Kidney (tissue), 14 donors: ENCODE measurements around the gene GOLGA2. TPM values are rescaled to one million over a fixed set of nuclear protein-coding genes. Genes with fewer than 3 reads are reported as not detected.
A peak's percentile ranks its signal among the peaks of the same experiment; 100 is the strongest.

Source experiments
- DNase-seq, 5 donors: peaks; one replicate each; pipeline ENCODE4 v3.0.0-alpha.2; 2013 to 2020
- FAIRE-seq: peaks from 2 replicates; lab custom pipeline; 2012; peaks lifted over from hg19 to GRCh38; lab: Jason Lieb, UNC
- H3K27ac ChIP-seq, 2 donors: one replicate each; pipeline ENCODE4 v1.7.0; 2013; ENCODE audit warnings: low read depth in 2 of 2, low read length in 2 of 2, inconsistent platforms in 1 of 2
- H3K27me3 ChIP-seq: one replicate; pipeline ENCODE4 v1.7.1; 2013; ENCODE audit warnings: low read length, inconsistent platforms; ENCODE audit not compliant: control insufficient read depth, insufficient read depth
- H3K36me3 ChIP-seq, 3 donors: one replicate each; pipeline versions ENCODE4 v1.7.0 to v1.7.1; 2013; ENCODE audit warnings: low read length in 3 of 3, control low read depth in 1 of 3, inconsistent platforms in 1 of 3; ENCODE audit not compliant: insufficient read depth in 3 of 3, control insufficient read depth in 2 of 3
- H3K4me1 ChIP-seq, 3 donors: one replicate each; pipeline versions ENCODE4 v1.7.0 to v1.7.1; 2013; ENCODE audit warnings: low read length in 3 of 3, inconsistent platforms in 1 of 3, low read depth in 1 of 3; ENCODE audit not compliant: control insufficient read depth in 2 of 3, insufficient read depth in 2 of 3
- H3K4me3 ChIP-seq, 3 donors: one replicate each; pipeline versions ENCODE4 v1.7.0 to v1.8.1; 2013; ENCODE audit warnings: low read length in 3 of 3, control low read depth in 1 of 3, inconsistent platforms in 1 of 3
- H3K9ac ChIP-seq, 3 donors: one replicate each; pipeline versions ENCODE4 v1.7.0 to v1.7.1; 2013; ENCODE audit warnings: low read length in 3 of 3, control low read depth in 1 of 3, inconsistent platforms in 1 of 3
- H3K9me3 ChIP-seq, 3 donors: one replicate each; pipeline versions ENCODE4 v1.7.0 to v1.7.1; 2013; ENCODE audit warnings: low read length in 3 of 3, control low read depth in 1 of 3, inconsistent platforms in 1 of 3; ENCODE audit not compliant: control insufficient read depth in 2 of 3, insufficient read depth in 1 of 3
- CTCF ChIP-seq: IDR thresholded peaks from 3 replicates; pipeline ENCODE4 v1.5.1; 2012; ENCODE audit warnings: mild to moderate bottlenecking, moderate library complexity, borderline replicate concordance; ENCODE audit not compliant: insufficient read depth; ENCODE audit errors: extremely low read depth
- intact Hi-C: fragments of 100-400 bp; cut with DNase I; formaldehyde crosslinking; loops from one replicate; pipeline ENCODE4 v1.11.1; 2022
- polyA plus RNA-seq: library from polyadenylated mRNA; stranded (reverse); fragments of 350-450 nt; fragmentation: Illumina TruSeq; extraction: RNeasy Lipid Tissue Mini Kit (QIAGEN cat#74804); gene quantifications from one replicate; pipeline ENCODE4 v1.2.3, GENCODE V29; 2014; ENCODE audit warnings: low read depth, low replicate concordance; ENCODE audit not compliant: insufficient read depth
- total RNA-seq: library from RNA; stranded (reverse); fragmentation: NEBNext Ultra II Directional; extraction: Animal tissue kit (Norgen Biotek cat#: 25700); gene quantifications from one replicate; pipeline ENCODE4 v1.2.1, GENCODE V29; 2021
- donor health status: control.
- donor health status: control.
- donor health status: control.
- donor health status: control.
- donor health status: control.
- donor health status: DM: yes; HTN: yes; CAD: no.
- donor health status: Normal renal cell carcinoma (clear cell type).

Gene GOLGA2
- total and polyA plus RNA-seq, 2 donors from 2014 or later = 42.9 to 79.7 TPM

- Histone ChIP-seq H3K4me3 (peak overlapping the region in 1 of 3 donors; percentile 73), H3K27ac (no peak overlapping the region), H3K27me3 (no peaks in the 10 kb centered on the region), H3K4me1 (peaks cover 0 to 6% (median 4%) of the 10 kb centered on the region in 3 donors), H3K36me3 (no peaks in the 10 kb centered on the region), H3K9me3 (no peaks in the 10 kb centered on the region), H3K9ac (peak overlapping the region in 1 of 3 donors; percentile 49)
- DNase-seq = peak in 3 of 5 donors; percentile 33 to 78 (median 74)
- intact Hi-C loops = no loop called here
- no peak for FAIRE-seq
- TF ChIP-seq CTCF = no peak
Measured at GRCh38 chr9:128244091-128244836, 31.5 kb downstream of the GOLGA2 start.

- Histone ChIP-seq H3K4me1 (peaks cover 0 to 6% (median 4%) of the 10 kb centered on the region in 3 donors), H3K9ac (no peak overlapping the region), H3K36me3 (no peaks in the 10 kb centered on the region), H3K4me3 (peak overlapping the region in 1 of 3 donors; percentile 73), H3K9me3 (no peaks in the 10 kb centered on the region), H3K27ac (no peak overlapping the region), H3K27me3 (no peaks in the 10 kb centered on the region)
- FAIRE-seq (no peak), DNase-seq (peak; percentile 38 to 89 (median 66))
- TF ChIP-seq CTCF = no peak
- intact Hi-C loops = no loop called here
Measured at GRCh38 chr9:128243215-128244018, 32.4 kb downstream of the GOLGA2 start.

- Histone ChIP-seq H3K4me1 (peaks cover 0 to 6% (median 4%) of the 10 kb centered on the region in 3 donors), H3K4me3 (no peak overlapping the region), H3K27ac (no peak overlapping the region), H3K9me3 (no peaks in the 10 kb centered on the region), H3K27me3 (no peaks in the 10 kb centered on the region), H3K36me3 (no peaks in the 10 kb centered on the region), H3K9ac (no peak overlapping the region)
- TF ChIP-seq CTCF = no peak
- FAIRE-seq = no peak
- peak in 1 of 5 donors; percentile 48 for DNase-seq
- intact Hi-C loops = no loop called here
Measured at GRCh38 chr9:128242828-128243214, 33.0 kb downstream of the GOLGA2 start.
